Measurements from ENCODE around the gene ZFYVE28.

- TF ChIP-seq GATA2 (IDR thresholded peaks at IDR 0.05; ENCODE audit: low read depth, low read length), result no peak
- no peak for TF ChIP-seq GATA3 (IDR thresholded peaks at IDR 0.05; ENCODE audit: low read depth, low read length)
Measured at GRCh38 chr4:2283199-2283711, 135.2 kb downstream of the ZFYVE28 start.

All from SH-SY5Y (cell line).